Loucy (cell line): ENCODE results near the gene PHACTR1.

Source experiments
- H2AFZ ChIP-seq: fragments of 200-600 bp; sonication (generic); 2 replicates; pipeline ENCODE4 v1.6.0; 2016; ENCODE audit warnings: antibody characterized with exemption, mild to moderate bottlenecking, low read length, moderate library complexity
- H3F3A ChIP-seq: fragments of 200-600 bp; 2 replicates; pipeline ENCODE4 v1.6.0; 2016; ENCODE audit warnings: antibody characterized with exemption, low read depth, mild to moderate bottlenecking
- H3K27me3 ChIP-seq: fragments of 200-600 bp; sonication (generic); 2 replicates; pipeline ENCODE4 v1.6.1; 2014; ENCODE audit warnings: low read length, mild to moderate bottlenecking; ENCODE audit not compliant: insufficient read depth, poor library complexity, severe bottlenecking
- H3K36me3 ChIP-seq: fragments of 200-600 bp; sonication (generic); 2 replicates; pipeline ENCODE4 v1.6.1; 2016; ENCODE audit warnings: low read length; ENCODE audit not compliant: insufficient read depth
- H3K4me1 ChIP-seq: fragments of 200-600 bp; sonication (generic); 2 replicates; pipeline ENCODE4 v1.5.1; 2014; ENCODE audit warnings: low read length, mild to moderate bottlenecking; ENCODE audit not compliant: insufficient read depth, poor library complexity, severe bottlenecking
- H3K4me2 ChIP-seq: fragments of 200-600 bp; sonication (generic); 2 replicates; pipeline ENCODE4 v1.6.0; 2014; ENCODE audit warnings: antibody characterized with exemption, low read length, low read depth, mild to moderate bottlenecking; ENCODE audit not compliant: poor library complexity, severe bottlenecking
- H3K4me3 ChIP-seq: fragments of 200-600 bp; sonication (generic); 2 replicates; pipeline ENCODE4 v1.5.1; 2014; ENCODE audit warnings: low read length, mild to moderate bottlenecking, mixed read lengths; ENCODE audit not compliant: poor library complexity, severe bottlenecking
- H3K79me2 ChIP-seq: fragments of 200-600 bp; sonication (generic); 2 replicates; pipeline ENCODE4 v1.6.1; 2014; ENCODE audit warnings: low read length; ENCODE audit not compliant: insufficient read depth
- H3K9ac ChIP-seq: fragments of 200-600 bp; sonication (generic); 2 replicates; pipeline ENCODE4 v1.6.0; 2014; ENCODE audit warnings: mild to moderate bottlenecking, low read depth, low read length, moderate library complexity; ENCODE audit not compliant: poor library complexity, severe bottlenecking
- H3K9me2 ChIP-seq: fragments of 200-600 bp; sonication (generic); replicated peaks from 2 replicates; pipeline ENCODE4 v1.6.1; 2016; ENCODE audit warnings: low read depth, low read length, mixed read lengths
- H3K9me3 ChIP-seq: fragments of 200-600 bp; sonication (generic); 2 replicates; pipeline ENCODE4 v1.6.1; 2014; ENCODE audit warnings: mild to moderate bottlenecking, antibody characterized with exemption, low read length, low read depth; ENCODE audit not compliant: insufficient read depth
- H4K20me1 ChIP-seq: fragments of 200-600 bp; sonication (generic); 2 replicates; pipeline ENCODE4 v1.6.0; 2014; ENCODE audit warnings: antibody characterized with exemption, low read length, mild to moderate bottlenecking; ENCODE audit not compliant: insufficient read depth, poor library complexity, severe bottlenecking
- CTCF ChIP-seq: fragments of 200-600 bp; sonication (generic); conservative IDR thresholded peaks from 2 replicates; pipeline ENCODE4 v1.5.1; 2014; ENCODE audit warnings: mild to moderate bottlenecking, antibody characterized with exemption, low read length
- EZH2phosphoT487 ChIP-seq: fragments of 200-600 bp; IDR thresholded peaks from 2 replicates; pipeline ENCODE4 v1.6.1; 2018; ENCODE audit warnings: antibody characterized with exemption, mild to moderate bottlenecking, moderate library complexity, borderline replicate concordance

The PHACTR1 gene

GRCh38 chr6:12892151-12892550 lies 175.6 kb downstream of the PHACTR1 start:
- no peaks in the 10 kb centered on the region; the same call in 1 of the 2 replicates for H3K9me3 ChIP-seq
- TF ChIP-seq EZH2phosphoT487 = no peak
- TF ChIP-seq CTCF = no peak
- H3K4me2 ChIP-seq = no peak overlapping the region

GRCh38 chr6:12893036-12893435 lies 176.5 kb downstream of the PHACTR1 start:
- no peaks in the 10 kb centered on the region for H3F3A ChIP-seq
- no peaks in the 10 kb centered on the region for H3K27me3 ChIP-seq
- H3K9me3 ChIP-seq = no peaks in the 10 kb centered on the region; the same call in 1 of the 2 replicates
- H3K4me1 ChIP-seq = no peaks in the 10 kb centered on the region
- no peak overlapping the region for H2AFZ ChIP-seq
- TF ChIP-seq EZH2phosphoT487 (no peak), CTCF (no peak)
- H3K79me2 ChIP-seq = no peaks in the 10 kb centered on the region
- H3K4me3 ChIP-seq = no peak overlapping the region
- no peaks in the 10 kb centered on the region for H4K20me1 ChIP-seq
- no peak overlapping the region for H3K9ac ChIP-seq
- H3K4me2 ChIP-seq = no peak overlapping the region
- H3K9me2 ChIP-seq = no peaks in the 10 kb centered on the region
- no peaks in the 10 kb centered on the region for H3K36me3 ChIP-seq

More at GRCh38 chr6:12892151-12892550, 175.6 kb downstream of the PHACTR1 start:
- no peak overlapping the region for H3K9ac ChIP-seq
- H3K4me1 ChIP-seq = no peaks in the 10 kb centered on the region
- H3K36me3 ChIP-seq = no peaks in the 10 kb centered on the region
- H3K79me2 ChIP-seq = no peaks in the 10 kb centered on the region
- H2AFZ ChIP-seq = no peak overlapping the region
- no peaks in the 10 kb centered on the region for H3F3A ChIP-seq
- no peaks in the 10 kb centered on the region for H4K20me1 ChIP-seq
- no peaks in the 10 kb centered on the region for H3K9me2 ChIP-seq
- no peak overlapping the region for H3K4me3 ChIP-seq
- H3K27me3 ChIP-seq = no peaks in the 10 kb centered on the region

GRCh38 chr6:12895721-12896120 lies 179.2 kb downstream of the PHACTR1 start:
- Histone ChIP-seq H3K9me2 (no peaks in the 10 kb centered on the region), H3K79me2 (no peaks in the 10 kb centered on the region), H3F3A (no peaks in the 10 kb centered on the region), H3K27me3 (no peaks in the 10 kb centered on the region), H4K20me1 (no peaks in the 10 kb centered on the region), H3K4me3 (no peak overlapping the region), H3K36me3 (no peaks in the 10 kb centered on the region), H3K4me1 (no peaks in the 10 kb centered on the region), H2AFZ (no peak overlapping the region), H3K9me3 (no peaks in the 10 kb centered on the region; the same call in 1 of the 2 replicates), H3K9ac (no peak overlapping the region), H3K4me2 (no peak overlapping the region)
- no peak for TF ChIP-seq EZH2phosphoT487
- no peak for TF ChIP-seq CTCF
